Esophagus muscularis mucosa (tissue), 4 donors: ENCODE data around the gene RIPOR2.

Experiments
- EP300 ChIP-seq: sonication (generic); formaldehyde crosslinking; IDR thresholded peaks from one replicate; pipeline ENCODE4 v1.6.1; 2017; ENCODE audit warnings: antibody characterized with exemption
- POLR2A ChIP-seq: fragments of 450-650 bp; IDR thresholded peaks from one replicate; pipeline ENCODE4 v1.6.1; 2017; ENCODE audit warnings: antibody characterized with exemption, moderate library complexity, mild to moderate bottlenecking, low read depth
- POLR2AphosphoS5 ChIP-seq, 2 donors: sonication (generic); formaldehyde crosslinking; IDR thresholded peaks; one replicate each; pipeline ENCODE4 v1.6.1; 2017; ENCODE audit warnings: antibody characterized with exemption in 2 of 2
- TF ChIP-seq, protein P1 (sequence below), 3 experiments: fragments of 200-600 bp in 2 of 3; fragments of 450-650 bp in 1 of 3; sonication (generic) in 2 of 3; IDR thresholded peaks; one replicate each; pipeline ENCODE4 v1.5.1; 2017 to 2019; ENCODE audit warnings: antibody characterized with exemption in 3 of 3, mild to moderate bottlenecking in 2 of 3, moderate library complexity in 1 of 3

DNA sequence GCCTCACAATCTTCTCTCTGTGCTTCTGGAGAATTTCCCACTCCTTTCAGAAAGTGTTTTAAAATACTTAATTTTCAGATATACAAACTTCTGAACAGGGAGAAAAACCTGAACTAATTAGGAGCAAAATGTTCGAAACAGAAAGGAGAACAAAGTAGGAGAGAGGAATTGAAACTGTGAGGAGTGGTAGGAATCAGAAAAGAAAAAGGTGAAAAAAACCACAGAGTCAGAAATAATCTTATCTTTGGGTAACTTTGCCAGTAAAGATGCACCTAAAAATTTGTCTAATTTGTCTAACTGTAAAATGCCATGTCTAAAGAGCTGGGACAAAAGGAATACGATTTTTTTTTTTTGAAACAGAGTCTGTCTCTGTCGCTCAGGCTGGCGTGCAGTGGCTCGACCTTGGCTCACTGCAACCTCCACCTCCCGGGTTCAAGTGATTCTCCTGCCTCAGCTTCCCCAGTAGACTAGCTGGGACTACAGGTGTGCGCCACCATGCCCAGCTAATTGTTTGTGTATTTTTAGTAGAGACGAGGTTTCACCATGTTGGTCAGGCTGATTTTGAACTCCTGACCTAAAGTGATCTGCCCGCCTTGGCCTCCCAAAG, 4.7 kb upstream of the RIPOR2 start:
- TF ChIP-seq, protein P1, sequence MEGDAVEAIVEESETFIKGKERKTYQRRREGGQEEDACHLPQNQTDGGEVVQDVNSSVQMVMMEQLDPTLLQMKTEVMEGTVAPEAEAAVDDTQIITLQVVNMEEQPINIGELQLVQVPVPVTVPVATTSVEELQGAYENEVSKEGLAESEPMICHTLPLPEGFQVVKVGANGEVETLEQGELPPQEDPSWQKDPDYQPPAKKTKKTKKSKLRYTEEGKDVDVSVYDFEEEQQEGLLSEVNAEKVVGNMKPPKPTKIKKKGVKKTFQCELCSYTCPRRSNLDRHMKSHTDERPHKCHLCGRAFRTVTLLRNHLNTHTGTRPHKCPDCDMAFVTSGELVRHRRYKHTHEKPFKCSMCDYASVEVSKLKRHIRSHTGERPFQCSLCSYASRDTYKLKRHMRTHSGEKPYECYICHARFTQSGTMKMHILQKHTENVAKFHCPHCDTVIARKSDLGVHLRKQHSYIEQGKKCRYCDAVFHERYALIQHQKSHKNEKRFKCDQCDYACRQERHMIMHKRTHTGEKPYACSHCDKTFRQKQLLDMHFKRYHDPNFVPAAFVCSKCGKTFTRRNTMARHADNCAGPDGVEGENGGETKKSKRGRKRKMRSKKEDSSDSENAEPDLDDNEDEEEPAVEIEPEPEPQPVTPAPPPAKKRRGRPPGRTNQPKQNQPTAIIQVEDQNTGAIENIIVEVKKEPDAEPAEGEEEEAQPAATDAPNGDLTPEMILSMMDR (IDR thresholded peaks at IDR 0.05): no peak
- TF ChIP-seq EP300: no peak
- TF ChIP-seq POLR2A: no peak
- no peak for TF ChIP-seq POLR2AphosphoS5 (IDR thresholded peaks at IDR 0.05)
